PC-9 (cell line): ENCODE data around the gene ELANE.

Experiments
- CTCF ChIP-seq: fragments of 200-600 bp; sonication (generic); conservative IDR thresholded peaks from 2 replicates; pipeline ENCODE4 v1.6.1; 2017; ENCODE audit warnings: mixed run types, antibody characterized with exemption, mild to moderate bottlenecking, moderate library complexity
- EZH2 ChIP-seq: fragments of 200-600 bp; sonication (generic); IDR thresholded peaks from 2 replicates; pipeline ENCODE4 v1.8.0; 2017; ENCODE audit warnings: antibody characterized with exemption, low read depth

- TF ChIP-seq CTCF (no peak), EZH2 (no peak)
These were observed 11.2 kb downstream of the ELANE start for GRCh38 chr19:863315-863620.
